ENCODE results near the gene MSN.
A peak's percentile ranks its signal among the peaks of the same experiment; 100 is the strongest.
"Not testable (repeated sequence)": the region's sequence is repeated elsewhere in the genome, so short reads cannot be mapped to it uniquely, and the experiment has no call there.

MSN gene

DNA sequence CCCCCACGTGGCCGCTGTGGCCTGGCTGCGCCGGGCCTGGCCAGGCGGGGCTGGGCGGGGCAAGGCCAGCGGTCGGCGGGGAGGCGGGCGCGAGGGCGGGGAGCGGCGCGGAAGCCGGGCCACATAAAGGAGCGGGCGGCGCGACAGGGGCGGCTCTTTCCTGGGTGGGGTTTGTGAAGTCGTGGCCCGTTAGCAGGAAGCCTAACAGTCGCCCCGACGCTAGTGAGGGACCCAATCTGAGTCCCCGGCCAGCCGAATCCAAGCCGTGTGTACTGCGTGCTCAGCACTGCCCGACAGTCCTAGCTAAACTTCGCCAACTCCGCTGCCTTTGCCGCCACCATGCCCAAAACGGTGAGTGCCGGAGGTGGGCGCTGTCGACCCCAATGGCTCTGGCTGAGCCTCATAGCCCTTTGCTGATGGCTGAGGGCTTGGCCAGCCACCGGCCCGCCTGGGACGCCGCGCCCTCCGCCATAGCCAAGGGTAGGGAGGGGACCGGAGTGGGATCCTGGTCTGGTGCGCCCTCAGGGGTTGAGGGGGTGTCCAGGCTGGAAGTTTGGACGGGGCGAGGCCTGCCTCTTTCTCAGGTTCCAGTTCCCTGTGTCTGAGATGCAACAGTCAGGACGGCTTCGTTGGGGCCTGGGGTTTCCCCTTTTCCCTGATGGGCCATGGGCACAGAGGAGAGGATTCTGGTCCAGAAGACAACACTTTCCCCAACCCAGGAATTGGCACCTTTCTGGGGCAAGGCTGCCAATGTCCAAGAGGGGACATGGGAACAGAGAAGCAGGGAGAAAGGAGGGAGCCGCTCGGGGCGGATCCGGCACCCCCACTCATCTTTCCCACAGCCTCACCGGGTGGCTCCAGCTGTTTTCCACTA is at the start of gene MSN:
TSS of gene MSN (plus strand) at position 152 of the 874 bp plus-strand sequence. CDS start at position 340, 188 bp downstream.
- peak; percentile 85 for DNase-seq

DNA sequence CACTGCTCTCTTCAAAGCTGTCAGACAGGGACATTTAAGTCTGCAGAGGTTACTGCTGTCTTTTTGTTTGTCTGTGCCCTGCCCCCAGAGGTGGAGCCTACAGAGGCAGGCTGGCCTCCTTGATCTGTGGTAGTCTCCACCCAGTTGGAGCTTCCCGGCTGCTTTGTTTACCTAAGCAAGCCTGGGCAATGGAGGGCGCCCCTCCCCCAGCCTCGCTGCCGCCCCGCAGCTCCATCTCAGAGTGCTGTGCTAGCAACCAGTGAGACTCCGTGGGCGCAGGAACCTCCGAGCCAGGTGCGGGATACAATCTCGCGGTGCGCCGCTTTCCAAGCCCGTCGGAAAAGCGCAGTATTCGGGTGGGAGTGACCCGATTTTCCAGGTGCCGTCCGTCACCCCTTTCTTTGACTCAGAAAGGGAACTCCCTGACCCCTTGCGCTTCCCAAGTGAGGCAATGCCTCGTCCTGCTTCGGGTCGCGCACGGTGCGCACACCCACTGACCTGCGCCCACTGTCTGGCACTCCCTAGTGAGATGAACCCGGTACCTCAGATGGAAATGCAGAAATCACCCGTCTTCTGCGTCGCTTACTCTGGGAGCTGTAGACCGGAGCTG is 47.3 kb upstream of the MSN start:
- not testable (repeated sequence) for DNase-seq

DNA sequence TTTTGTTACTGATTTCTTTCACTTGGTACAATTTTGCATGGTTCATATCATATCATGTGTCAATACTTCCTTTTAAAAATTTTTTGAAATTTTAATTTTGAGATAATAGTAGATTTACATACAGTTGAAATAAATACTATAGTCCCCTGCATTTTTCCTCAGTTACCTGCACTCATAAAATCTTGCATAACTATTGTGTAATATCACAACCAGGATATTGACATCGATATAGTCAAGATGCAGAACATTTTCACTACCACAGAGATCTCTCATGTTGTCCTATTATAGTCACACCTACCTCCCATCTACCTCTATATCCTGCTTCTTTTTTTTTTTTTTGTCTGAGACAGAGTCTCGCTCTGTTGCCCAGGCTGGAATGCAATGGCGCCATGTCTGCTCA is 36.7 kb upstream of the MSN start:
- DNase-seq: no peak

DNA sequence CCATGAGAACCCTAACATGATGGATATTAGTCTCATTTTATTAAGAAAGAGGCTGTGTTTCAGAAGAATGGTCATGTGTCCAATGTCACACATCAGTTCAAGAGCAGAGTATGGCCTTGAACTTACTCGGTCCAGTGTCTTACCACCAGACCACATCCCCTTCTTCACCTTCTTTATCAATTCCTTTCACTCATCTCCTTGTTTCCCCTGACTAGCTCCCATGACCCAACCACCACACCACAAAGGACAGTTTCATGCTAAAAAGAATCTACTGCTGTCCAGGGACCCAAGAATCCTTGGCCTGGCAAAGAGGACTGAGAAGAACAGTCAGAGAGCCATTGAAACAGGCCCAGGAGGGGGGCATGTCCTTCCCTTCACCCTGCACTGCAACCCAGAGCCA is 33.6 kb upstream of the MSN start:
- no peak for DNase-seq

DNA sequence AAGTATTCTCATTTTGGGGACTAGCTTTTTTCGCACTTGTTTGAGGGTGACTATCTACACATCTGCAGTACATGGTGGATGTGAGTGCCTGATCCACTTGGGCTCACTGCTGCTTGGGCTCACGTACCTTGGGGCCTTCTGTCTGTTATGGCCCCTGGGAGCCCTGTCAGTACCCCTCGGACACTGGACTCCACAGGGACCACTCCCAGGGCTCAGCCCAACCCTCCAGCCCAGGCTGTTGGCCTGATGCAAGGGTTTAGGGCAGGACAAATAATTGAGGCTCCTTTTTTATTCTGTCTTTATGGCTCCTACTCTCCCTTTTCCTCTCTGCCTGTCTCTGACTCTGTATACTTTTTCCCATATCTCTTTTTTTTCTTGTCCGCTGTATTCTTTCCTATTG is 32.7 kb upstream of the MSN start:
- DNase-seq: no peak

DNA sequence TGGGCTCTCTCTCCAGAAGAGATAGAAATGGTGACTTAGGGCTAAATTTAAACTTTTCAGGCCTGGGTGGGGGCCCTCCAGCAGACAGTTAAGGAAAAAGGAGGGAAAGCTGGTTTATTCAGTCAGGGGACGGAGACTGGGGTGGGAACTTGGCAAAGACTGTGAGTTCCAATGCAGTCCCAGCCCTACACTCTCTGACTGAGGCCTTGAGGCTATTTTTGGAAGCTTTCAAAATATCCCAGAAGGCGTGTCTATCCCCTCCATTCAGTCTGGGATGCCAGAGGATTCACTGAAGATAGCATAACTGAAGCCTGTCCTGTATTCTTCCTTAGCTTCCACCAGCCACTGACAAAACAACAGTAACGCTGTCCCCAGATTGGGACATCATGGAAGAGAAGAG is 32.1 kb upstream of the MSN start:
- DNase-seq: no peak

DNA sequence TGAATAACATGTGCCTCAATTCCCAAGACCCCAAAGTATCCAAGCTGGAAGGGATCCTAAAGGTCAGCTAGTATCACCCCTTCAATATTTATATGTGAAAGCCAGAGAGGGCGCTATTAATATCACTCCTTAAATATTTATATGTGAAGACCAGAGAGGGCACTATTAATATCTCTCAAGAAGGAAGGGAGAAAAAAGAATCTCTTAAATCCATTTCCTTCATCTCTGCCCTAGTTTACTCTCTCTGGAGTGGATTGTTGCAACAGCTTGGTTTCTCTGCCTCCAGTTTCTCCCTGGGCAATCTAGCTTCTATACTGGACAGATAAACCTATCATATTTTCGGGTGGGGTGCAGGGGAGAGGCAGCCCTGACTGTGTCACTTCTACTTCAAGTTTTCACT is 31.6 kb upstream of the MSN start:
- no peak for DNase-seq

DNA sequence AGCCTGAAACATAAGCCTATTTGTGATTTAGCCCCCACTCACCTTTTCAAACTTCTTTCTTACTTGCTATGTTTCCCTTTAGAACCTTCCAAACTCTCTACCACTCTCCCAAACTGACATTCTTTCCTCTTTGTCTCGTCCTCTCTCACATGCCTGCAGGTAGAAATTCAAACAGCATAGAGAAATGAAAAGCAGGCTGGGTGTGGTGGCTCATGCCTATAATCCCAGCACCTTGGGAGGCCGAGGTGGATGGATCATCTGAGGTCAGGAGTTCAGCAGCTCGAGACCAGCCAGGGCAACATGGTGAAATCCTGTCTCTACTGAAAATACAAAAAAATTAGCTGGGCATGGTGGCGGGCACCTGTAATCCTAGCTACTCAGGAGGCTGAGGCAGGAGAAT is 31.2 kb upstream of the MSN start:
- not testable (repeated sequence) for DNase-seq

DNA sequence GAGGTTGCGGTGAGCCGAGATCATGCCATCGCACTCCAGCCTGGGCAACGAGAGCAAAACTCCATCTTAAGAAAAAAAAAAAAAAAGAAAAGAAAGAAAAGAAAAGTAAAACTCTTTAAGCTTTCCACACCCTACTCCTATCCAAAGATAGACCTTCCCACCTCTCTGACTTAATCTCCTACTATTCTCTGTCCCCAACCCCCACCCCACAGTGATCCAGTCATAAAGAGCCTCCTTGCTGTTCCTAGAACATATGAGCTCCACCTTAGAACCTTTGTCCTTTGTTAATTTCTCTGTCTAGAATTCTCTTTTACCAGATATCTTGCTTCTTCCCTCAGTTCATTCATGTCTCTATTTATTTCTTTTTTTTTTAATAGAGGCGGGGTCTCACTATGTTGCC is 30.1 kb upstream of the MSN start:
- no peak for DNase-seq

DNA sequence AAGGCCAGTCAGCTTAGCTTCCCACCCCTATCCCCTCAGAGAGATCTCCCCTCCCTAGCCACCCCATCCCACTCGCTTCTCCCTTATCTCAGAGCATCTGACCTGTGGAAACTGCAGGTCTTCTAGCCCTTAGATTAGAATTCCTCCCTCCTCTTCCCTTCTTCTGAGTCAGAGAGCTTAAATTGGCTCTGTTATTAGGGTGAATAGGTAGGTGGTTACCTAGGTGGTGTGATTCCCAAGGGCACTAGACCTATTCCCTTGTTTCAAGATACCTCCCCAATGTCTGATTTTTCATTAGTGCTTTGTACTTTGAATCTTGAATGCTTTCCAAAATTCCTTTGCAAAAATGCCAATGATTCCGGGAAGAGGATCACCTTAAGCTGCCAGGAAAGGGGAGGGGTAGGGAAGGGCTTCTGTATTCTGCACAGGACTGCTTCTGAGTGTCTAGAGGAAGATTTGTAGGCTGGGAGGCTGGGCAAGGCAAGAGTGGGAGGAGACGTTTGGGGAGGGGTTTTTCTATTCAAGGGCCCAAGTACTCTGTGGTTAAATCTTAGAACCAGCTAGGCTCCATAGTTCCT is 24.5 kb upstream of the MSN start:
- no peak for DNase-seq

DNA sequence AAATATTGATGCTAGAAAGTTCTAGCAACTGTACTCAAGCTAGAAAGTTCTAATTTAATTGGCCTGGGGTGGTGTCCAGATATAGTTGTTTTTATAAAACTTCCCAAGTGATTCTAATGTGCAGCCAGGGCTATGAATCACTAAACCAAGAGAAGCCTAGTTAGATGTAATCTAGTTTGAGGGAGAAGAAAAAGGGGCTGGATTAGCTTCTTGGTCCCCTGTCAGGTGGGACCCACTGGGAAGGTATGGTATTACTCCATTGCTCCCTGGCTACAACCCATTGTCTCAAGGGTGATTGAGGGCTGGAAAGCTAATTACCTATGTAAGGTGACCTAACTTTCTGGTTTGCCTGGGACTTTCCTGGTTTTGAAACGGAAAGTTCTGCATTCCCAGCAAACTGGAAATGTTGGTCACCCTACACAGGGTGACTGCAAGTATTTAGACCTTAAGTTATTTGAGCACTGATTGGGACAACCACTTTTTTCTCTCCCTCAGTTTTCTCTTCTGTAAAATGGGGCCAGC is 23.9 kb upstream of the MSN start:
- no peak for DNase-seq

DNA sequence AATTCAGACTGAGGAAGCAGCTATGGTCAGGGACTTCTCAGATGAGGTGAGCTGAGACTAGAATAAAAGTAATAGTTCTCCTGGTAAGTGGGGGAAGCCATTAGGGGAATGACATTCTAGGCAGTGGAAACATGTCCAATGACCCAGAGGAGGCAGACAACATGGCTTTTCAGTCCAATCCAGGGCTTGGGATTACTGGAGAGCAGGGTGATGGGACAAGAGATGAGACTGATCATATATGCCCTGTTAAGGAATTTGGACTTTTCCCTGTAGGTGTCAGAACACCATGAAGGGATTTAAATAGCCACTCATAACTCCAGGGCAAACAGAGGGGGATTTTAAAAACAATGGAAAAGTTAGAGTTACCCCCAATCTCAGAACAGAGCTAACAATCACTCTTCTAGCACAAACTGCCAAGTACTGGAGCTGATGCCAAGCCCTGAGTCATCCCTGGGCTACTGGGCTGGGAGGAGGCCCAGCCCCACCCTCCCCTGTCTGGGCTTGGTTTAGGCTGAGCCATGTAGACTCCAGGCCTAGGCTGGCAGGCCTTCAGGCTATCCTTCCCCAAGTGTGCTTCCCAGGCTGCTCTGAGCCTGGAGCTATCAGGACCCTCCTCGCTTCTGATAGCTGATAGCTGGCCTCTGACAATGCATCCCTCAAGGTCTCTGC is 22.7 kb upstream of the MSN start:
- no peak for DNase-seq

DNA sequence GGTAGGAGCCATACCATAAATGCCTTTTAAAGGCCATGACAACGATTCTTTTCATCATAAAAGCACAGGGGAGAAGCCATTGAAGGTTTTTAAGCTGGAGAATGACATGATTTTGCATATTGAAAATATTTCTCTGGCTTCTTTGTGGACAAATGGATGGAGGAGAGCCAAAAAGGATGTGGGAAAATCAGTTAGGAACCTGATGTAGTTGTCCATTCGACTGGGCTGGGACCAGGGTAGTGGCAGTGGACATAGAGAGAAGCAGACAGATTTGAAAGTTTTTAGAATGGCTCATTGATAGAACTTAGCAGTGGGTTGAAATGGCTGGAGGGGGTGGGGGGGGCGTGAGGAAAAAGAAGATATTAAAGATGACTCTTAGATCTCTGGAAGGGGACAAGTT is 19.7 kb upstream of the MSN start:
- DNase-seq: no peak

DNA sequence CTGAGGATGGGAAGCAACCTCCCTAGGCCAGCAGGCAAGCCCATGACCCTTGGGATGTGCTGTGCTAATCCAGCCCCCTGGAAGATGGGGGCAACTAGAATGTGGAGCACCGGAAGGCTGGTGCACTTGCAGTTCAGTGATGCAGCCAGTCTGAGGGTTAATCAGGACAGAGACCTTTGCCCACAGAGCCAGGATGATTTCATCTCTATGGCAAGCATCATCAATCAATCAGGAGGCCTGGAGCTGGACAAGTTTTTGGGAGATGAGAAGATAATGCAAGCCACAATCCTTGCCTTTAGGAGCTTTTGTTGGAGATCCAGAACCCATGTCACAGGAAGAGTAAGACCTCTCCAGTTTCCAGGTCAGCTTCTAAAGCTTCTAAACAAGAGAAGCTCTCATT is 15.4 kb upstream of the MSN start:
- DNase-seq: no peak

DNA sequence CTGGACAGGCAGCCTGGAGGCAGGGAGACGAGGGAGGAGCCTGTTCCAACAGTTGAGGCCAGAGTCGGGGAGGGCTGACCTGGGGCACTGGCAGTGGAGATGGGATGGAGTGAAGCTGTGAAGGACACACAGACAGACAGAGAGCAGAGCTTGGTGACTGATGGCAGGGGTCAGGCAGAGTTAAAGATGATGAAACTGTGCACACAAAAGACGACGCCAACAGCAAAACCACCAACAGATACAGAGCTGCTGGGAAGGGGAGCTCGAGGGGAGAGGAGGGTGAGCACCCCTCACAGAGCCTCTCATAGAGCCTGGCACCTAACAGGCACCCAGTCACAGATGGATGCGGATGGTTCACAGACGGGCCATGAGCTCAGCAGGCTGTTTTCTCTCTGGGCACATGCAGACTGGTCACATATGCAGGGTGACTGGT is 10.4 kb upstream of the MSN start:
- not testable (repeated sequence) for DNase-seq

DNA sequence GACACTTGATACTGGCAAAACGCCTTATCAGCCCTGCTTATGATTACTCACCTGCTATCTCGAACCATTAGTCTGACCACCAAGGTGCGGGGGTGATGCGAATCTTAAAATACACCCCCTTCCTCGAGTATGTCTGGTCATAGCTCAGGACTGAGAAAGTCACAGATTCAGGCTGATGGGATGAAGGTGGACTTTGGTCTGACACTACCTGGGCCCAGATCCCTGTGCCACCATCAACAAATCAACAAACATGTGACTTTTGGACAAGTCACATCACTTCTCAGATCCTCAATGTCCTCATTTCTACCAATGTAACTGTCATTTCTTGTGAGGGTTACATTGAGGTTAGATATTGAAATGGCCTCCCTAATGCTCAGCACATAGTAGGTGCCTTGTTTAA is 9.8 kb upstream of the MSN start:
- DNase-seq: no peak

DNA sequence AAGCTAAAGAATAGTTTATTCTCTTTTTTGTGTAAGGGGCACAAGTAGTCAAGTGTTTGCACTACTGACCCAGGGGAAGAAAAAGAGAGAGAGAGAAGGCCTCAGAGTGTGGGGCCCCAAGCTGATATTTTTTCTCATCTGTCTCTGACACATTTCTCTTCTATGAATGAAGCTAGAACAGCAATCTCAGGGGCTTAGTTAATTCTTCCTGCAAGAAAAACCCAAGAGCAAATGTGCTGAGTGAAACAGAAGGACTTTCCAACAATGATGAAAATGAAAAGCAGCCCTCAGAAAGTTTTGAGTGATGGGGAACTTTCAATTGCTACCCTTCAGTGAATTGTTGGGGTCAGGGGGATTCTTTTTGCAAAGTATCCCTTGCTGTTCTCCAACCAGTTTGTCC is 9.2 kb upstream of the MSN start:
- no peak for DNase-seq

DNA sequence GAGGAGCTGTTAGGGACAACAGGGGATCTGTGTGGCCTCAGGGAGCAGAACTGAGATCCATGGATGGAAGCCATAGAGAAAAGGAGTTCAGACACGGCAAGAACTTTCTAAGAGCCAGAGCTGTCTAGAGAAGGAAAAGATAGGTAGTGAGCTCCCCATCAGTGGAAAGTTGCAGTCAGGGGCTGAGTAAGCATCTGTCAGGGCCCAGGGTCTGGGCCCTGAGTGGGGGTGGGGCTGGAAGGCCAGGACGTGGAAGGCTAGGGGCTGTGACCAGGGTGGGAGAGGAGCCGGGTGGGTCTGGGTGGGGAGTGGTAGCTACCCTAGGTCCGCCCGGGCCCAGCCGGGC is 324 bp upstream of the MSN start:
- DNase-seq: no peak

DNA sequence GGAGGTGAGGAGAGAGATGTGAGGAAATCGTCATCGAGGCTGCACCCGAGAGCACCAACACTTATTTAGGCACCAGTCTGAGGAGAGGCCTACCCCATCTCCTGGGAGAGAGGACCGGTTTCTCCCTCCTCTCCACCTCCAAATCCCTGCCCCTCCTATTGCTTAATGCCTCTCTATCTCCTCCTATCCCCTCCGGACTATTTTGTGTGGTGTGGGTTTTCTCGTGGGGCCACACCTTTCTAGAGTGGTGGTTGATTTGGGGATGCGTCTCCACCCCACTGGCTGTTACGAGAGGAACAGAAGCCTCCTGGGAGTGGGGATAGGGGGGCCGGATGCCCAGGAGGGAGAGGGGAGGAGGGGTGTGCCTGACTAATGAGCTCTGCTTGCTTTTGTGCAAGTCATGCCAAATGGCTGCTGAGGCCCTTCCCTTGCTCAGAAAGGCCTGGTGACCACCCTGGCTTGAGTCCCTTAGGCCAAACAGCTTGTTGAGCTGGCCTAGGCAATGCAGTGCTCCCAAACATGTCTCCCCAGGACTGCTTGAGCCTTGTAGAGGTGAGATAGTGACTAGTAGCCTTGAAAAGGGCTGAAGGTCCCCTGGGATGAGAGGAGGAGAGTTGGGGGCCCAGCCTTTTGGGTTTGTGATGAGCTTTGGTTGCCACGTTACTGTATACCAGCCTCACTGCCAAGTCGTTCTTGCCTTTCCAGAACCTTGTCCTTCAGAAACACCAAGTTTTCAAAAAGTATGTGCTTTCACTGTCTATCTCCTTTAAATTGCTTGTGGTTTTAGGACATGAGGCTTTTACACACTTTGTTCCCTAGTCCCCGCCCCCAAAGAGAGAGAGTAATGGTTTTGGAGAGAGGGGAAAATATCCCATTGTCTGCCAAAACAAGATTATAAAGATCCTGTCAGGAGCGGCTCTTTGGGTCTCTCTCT is 1.2 kb downstream of the MSN start:
- peak; percentile 61 for DNase-seq

DNA sequence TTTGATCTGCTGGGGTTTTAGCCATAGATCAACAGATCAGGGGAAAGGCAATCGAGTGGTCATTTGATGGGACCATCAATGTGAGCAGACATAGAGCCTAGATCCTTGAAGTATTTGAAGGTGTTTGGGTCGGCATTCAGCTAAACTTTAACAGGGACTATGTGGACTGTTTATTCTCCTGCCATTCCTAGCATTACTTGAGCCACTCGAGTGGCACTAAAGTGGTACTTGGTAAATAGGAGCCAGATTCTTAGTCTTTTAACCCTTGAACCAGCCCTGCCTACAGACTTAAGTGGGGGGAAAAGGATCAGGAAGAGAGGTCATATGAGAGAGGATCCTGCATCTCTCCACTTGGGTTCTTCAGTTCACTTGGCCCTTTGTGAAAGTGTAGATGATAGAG is 3.8 kb downstream of the MSN start:
- no peak for DNase-seq

DNA sequence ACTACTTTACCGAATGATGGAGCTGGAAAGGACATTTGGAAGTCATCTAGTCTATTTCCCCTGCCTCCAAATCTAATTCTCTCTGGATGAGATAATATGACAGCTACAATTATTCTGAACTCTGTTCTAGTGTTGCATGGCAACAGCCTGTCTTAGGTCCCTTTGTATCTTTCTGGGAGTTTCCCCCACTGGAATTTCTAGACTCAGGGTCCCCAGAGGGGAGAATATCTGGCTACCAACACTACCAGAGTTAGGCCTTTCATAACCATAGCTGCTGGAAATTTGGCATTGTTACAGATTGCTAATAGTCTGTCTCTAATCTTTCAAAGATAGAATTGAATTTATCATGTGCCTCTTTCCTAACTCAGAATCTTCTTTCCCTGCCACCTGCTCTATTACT is 4.5 kb downstream of the MSN start:
- no peak for DNase-seq

DNA sequence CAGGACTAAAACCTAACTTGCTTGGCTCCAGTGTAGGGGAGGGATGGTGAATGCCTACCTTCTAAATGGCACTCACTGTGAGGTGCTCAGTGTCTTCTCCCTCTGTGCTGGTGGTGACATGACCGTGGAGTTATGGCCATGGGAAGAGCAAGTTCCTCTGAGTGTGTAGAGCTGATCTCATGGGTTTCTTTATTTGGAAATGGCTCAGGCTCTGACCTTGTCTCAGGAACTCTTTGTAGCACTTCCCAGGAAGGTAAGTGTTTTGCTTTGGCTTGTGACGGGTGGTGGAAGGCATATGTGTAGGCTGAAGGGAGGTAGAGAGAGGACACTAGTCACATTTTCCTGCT is 6.4 kb downstream of the MSN start:
- DNase-seq: no peak
